Ectodermal cell (in vitro differentiated cells): ENCODE measurements around the gene FAHD1.

Experiments
- H3K27ac ChIP-seq: 2 replicates; pipeline ENCODE4 v1.7.0; 2013; ENCODE audit warnings: mild to moderate bottlenecking, low read depth, low read length; ENCODE audit not compliant: insufficient read depth, poor library complexity, severe bottlenecking
- H3K27me3 ChIP-seq: 2 replicates; pipeline ENCODE4 v1.7.0; 2013; ENCODE audit warnings: mild to moderate bottlenecking, low read length; ENCODE audit not compliant: insufficient read depth, control insufficient read depth, poor library complexity, severe bottlenecking
- H3K36me3 ChIP-seq: one replicate; pipeline ENCODE4 v1.7.0; 2013; ENCODE audit warnings: low read length; ENCODE audit not compliant: control insufficient read depth, insufficient read depth
- H3K4me1 ChIP-seq: one replicate; pipeline ENCODE4 v1.7.0; 2013; ENCODE audit warnings: low read length; ENCODE audit not compliant: control insufficient read depth, insufficient read depth
- H3K4me3 ChIP-seq: 2 replicates; pipeline ENCODE4 v1.7.0; 2013; ENCODE audit warnings: low read depth, low read length, control low read depth; ENCODE audit not compliant: insufficient read depth
- H3K9me3 ChIP-seq: 2 replicates; pipeline ENCODE4 v1.7.0; 2013; ENCODE audit warnings: mild to moderate bottlenecking, low read length, moderate library complexity; ENCODE audit not compliant: control insufficient read depth
- WGBS, 2 experiments: methylation state at CpG; one replicate each; pipeline ENCODE4 v1.1.7; 2013; ENCODE audit warnings: missing lambda C conversion rate in 2 of 2; 5-methylcytosine and 5-hydroxymethylcytosine counted together

FAHD1 gene

DNA sequence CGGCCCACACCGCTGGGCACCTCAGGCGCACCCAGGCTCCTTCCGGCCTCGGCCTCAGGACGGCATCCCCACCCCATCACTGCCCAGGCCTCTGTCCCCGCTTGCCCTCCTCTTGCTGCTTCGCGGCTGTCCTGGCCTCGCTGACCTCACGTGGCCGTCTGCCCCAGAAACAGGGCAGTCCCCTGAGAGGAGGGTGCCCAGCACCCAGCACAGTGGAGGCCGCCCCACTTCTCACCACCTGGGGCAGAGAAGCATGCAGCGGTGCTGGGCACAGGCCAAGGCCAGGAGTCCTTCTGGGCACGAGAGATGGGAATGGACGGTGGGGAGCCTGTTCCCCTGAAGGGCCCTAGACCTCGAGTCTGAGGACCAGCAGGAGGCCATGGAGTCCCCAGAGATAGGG is 9.3 kb upstream of the FAHD1 start:
- Histone ChIP-seq H3K4me1 (peaks cover 2% of the 10 kb centered on the region), H3K36me3 (no peaks in the 10 kb centered on the region), H3K9me3 (no peaks in the 10 kb centered on the region), H3K4me3 (no peak overlapping the region), H3K27me3 (no peaks in the 10 kb centered on the region), H3K27ac (no peak overlapping the region)
- 95 to 96% methylated on average over 17 of the region's 17 CpGs for WGBS, 2 experiments

DNA sequence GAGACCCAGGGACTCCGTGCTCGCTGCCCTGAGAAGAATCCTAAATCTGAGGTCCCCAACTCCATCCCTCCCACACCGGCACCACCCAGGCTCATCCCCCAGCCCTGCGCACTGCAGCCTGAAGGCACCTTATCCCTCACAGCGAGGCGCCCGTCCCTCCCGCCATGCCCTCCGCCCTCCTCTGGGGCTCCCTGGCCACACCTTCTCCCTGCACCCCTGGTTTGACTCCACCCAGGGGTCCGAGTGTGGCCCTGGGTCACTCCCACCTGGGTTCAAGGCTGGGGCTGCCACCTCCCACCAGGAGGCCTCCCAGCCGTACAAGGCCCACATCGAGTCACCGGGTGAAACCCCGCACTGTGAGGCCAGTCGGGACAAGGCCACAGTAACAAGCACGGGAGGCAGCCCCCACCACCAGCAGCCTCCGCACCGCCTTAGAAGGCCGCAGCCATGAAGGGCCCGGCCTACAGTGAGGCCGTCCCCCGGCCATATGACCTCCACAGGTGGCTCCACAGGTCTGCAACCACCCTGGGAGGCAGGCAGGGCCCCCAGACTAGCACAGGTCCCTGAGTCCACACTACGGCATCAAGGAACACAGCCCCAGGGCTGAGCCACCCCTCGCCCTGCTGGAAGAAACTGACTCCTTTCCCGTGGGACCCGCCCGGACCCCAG is 8.7 kb upstream of the FAHD1 start:
- no peaks in the 10 kb centered on the region for H3K4me1 ChIP-seq
- no peaks in the 10 kb centered on the region for H3K9me3 ChIP-seq
- no peaks in the 10 kb centered on the region for H3K36me3 ChIP-seq
- H3K27me3 ChIP-seq: no peaks in the 10 kb centered on the region
- no peak overlapping the region for H3K27ac ChIP-seq
- H3K4me3 ChIP-seq: no peak overlapping the region
- WGBS, 2 experiments: 95% methylated on average over 27 of the region's 27 CpGs

GRCh38 chr16:1818873-1819525 is 8.0 kb upstream of the FAHD1 start:
- Histone ChIP-seq H3K4me1 (no peaks in the 10 kb centered on the region), H3K36me3 (no peaks in the 10 kb centered on the region), H3K9me3 (no peaks in the 10 kb centered on the region), H3K4me3 (no peak overlapping the region), H3K27ac (no peak overlapping the region), H3K27me3 (no peaks in the 10 kb centered on the region)
- WGBS, 2 experiments: 95% methylated on average over 35 of the region's 35 CpGs

GRCh38 chr16:1819611-1820010 is 7.4 kb upstream of the FAHD1 start:
- WGBS, 2 experiments: 95% methylated on average over 15 of the region's 15 CpGs
- Histone ChIP-seq H3K4me1 (no peaks in the 10 kb centered on the region), H3K36me3 (no peaks in the 10 kb centered on the region)

GRCh38 chr16:1820096-1820945 is 6.7 kb upstream of the FAHD1 start:
- H3K9me3 ChIP-seq: no peaks in the 10 kb centered on the region
- H3K4me1 ChIP-seq: peaks cover 1% of the 10 kb centered on the region
- no peak overlapping the region for H3K27ac ChIP-seq
- no peaks in the 10 kb centered on the region for H3K36me3 ChIP-seq
- H3K27me3 ChIP-seq: no peaks in the 10 kb centered on the region
- 93 to 95% methylated on average over 25 of the region's 25 CpGs for WGBS, 2 experiments
- H3K4me3 ChIP-seq: no peak overlapping the region

More at GRCh38 chr16:1819611-1820010, 7.4 kb upstream of the FAHD1 start:
- no peaks in the 10 kb centered on the region for H3K9me3 ChIP-seq
- H3K4me3 ChIP-seq: no peak overlapping the region
- no peak overlapping the region for H3K27ac ChIP-seq
- H3K27me3 ChIP-seq: no peaks in the 10 kb centered on the region

GRCh38 chr16:1820946-1821290 is 6.1 kb upstream of the FAHD1 start:
- Histone ChIP-seq H3K27ac (no peak overlapping the region), H3K36me3 (no peaks in the 10 kb centered on the region), H3K4me3 (no peak overlapping the region), H3K4me1 (peaks cover 7% of the 10 kb centered on the region), H3K27me3 (peaks cover 6% of the 10 kb centered on the region), H3K9me3 (no peaks in the 10 kb centered on the region)
- 93 to 96% methylated on average over 12 of the region's 12 CpGs for WGBS, 2 experiments

DNA sequence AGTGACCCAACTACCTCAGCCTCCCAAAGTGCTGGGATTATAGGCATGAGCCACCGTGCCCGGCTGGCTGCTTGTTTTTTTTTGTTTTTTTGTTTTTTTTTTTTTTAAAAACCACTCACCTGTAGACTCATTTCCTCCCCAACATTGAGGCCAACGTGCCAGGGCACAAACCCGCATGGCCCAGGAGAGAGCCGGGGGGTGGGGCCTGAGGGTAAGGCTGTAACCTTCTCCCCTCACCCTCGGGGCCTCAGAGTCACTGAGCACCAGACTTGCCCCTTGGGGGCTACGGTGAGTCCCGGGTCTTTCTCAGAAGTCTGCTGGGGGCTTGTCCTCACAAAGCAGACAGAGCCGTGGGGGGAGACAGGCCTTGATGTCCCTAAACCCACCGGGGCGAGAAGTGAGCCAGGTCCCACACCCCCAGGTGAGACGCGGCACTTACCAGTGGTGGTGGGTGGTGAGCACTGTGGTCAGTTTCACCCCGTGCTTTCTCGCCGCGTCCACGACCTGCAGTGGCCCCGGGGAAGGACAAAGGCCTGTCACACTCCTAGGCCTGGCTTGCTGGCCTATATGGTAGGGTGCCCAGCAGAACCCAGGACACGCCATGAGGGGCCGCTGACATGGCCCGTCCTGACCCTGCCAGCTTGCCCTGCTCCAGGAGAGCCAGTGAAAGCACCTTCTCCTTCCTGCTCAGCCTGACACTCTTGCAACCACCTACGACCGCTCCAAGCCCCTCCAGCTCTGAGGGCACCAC is 5.0 kb upstream of the FAHD1 start:
- Histone ChIP-seq H3K9me3 (no peaks in the 10 kb centered on the region), H3K4me3 (no peak overlapping the region)
- WGBS, 2 experiments: 95 to 96% methylated on average over 22 to 24 of the region's 24 CpGs

DNA sequence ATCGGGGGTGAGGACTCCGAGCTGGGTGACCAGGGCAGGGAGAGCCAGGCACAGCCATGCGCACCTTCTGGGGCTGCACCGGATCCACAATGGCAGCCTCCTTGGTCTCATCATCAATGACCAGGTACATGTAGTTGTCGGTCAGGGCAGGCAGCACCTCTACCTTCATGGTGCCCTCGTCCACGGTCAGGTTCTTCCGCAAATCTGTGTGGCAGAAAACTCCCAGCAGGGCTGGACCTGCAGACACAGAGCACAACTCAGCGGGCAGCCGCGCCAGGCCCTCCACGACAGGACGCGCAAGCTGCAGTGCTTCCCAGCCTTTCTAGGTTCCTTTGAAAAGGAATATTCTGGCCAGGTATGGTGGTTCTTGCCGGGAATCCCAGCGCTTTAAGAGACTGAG is 4.2 kb upstream of the FAHD1 start:
- Histone ChIP-seq H3K27me3 (peaks cover 6% of the 10 kb centered on the region), H3K4me3 (no peak overlapping the region), H3K9me3 (no peaks in the 10 kb centered on the region), H3K36me3 (no peaks in the 10 kb centered on the region), H3K27ac (no peak overlapping the region), H3K4me1 (peaks cover 7% of the 10 kb centered on the region)
- WGBS, 2 experiments: 91% methylated on average over 16 of the region's 16 CpGs

More for the DNA sequence above, 5.0 kb upstream of the FAHD1 start:
- no peaks in the 10 kb centered on the region for H3K36me3 ChIP-seq
- H3K4me1 ChIP-seq: peaks cover 7% of the 10 kb centered on the region
- H3K27ac ChIP-seq: no peak overlapping the region
- peaks cover 6% of the 10 kb centered on the region for H3K27me3 ChIP-seq

GRCh38 chr16:1823821-1824220 is 3.2 kb upstream of the FAHD1 start:
- peaks cover 13% of the 10 kb centered on the region for H3K4me1 ChIP-seq
- no peaks in the 10 kb centered on the region for H3K9me3 ChIP-seq
- H3K4me3 ChIP-seq: no peak overlapping the region
- H3K36me3 ChIP-seq: no peaks in the 10 kb centered on the region
- 53 to 54% methylated on average over 9 of the region's 9 CpGs for WGBS, 2 experiments
- H3K27ac ChIP-seq: no peak overlapping the region
- peaks cover 6% of the 10 kb centered on the region for H3K27me3 ChIP-seq
